ENCODE results near the gene OR7C1. TPM values are rescaled to one million over a fixed set of nuclear protein-coding genes. Genes with fewer than 3 reads are reported as not detected.

OR7C1 gene
- total RNA-seq, 2 experiments from 2014 or later: not detected

- Mint-ChIP-seq H3K4me3 (no peak overlapping the region), H3K9me3 (ENCODE audit: insufficient read depth) (no peaks in the 10 kb centered on the region), H3K27ac (no peak overlapping the region), H3K4me1 (ENCODE audit: low read depth) (no peaks in the 10 kb centered on the region), H3K27me3 (ENCODE audit: low read depth) (no peaks in the 10 kb centered on the region), H3K36me3 (ENCODE audit: low read depth) (no peaks in the 10 kb centered on the region)
- ChIA-PET CTCF (no interaction called here), POLR2A (no interaction called here)
- DNase-seq (no peak), ATAC-seq (no peak)
Measured at GRCh38 chr19:14758816-14759215, 76.2 kb downstream of the OR7C1 start.

DNA sequence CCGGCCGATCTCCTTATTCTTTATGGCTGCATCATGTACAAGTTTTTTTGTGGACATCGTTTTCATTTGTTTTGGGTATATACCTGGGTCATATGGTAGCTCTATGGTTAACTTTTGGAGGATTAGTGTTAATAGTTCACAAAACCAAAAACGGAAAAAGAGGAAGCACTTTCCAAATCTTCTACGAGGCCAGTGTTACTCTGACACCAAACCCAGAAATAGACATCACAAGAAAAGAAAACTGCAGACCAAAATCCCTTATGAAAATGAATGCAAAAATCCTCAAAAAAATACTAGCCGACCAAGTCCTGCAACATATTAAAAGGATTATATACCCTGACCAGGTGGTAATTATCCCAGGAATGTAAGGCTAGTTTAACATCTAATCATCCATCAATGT lies 86.4 kb downstream of the OR7C1 start:
- ChIA-PET POLR2A (no interaction called here), CTCF (interaction anchor here (0.7 kb wide), 1 partner anchor 57 kb away, joined by 3 read pairs; no protein-coding TSS in a partner anchor)
- no peak for DNase-seq
- H3K36me3 Mint-ChIP-seq (ENCODE audit: low read depth): no peaks in the 10 kb centered on the region
- no peaks in the 10 kb centered on the region for H3K4me1 Mint-ChIP-seq (ENCODE audit: low read depth)
- H3K4me3 Mint-ChIP-seq: no peak overlapping the region
- H3K27ac Mint-ChIP-seq: no peak overlapping the region
- ATAC-seq: no peak
- H3K27me3 Mint-ChIP-seq (ENCODE audit: low read depth): no peaks in the 10 kb centered on the region
- H3K9me3 Mint-ChIP-seq (ENCODE audit: insufficient read depth): no peaks in the 10 kb centered on the region

Other genes with a start within 250 kb of the OR7C1 start
- gene ADGRE3, start 160.3 kb downstream of the OR7C1 start, total RNA-seq: not detected
- 1 to 10 TPM; 7.3 TPM for gene ZNF333, start 145.1 kb downstream of the OR7C1 start, total RNA-seq
- under 1 TPM; 0.21 to 0.29 TPM for gene ADGRE2, start 56.6 kb downstream of the OR7C1 start, total RNA-seq
- gene OR7A5, start within 50 bp of the OR7C1 start, total RNA-seq: not detected
- not detected for gene OR7A10, start 13.7 kb upstream of the OR7C1 start, total RNA-seq
- gene OR7A17, start 50.9 kb upstream of the OR7C1 start, total RNA-seq: not detected
- not detected for gene OR7C2, start 106.3 kb upstream of the OR7C1 start, total RNA-seq
- not detected for gene SLC1A6, start 144.7 kb upstream of the OR7C1 start, total RNA-seq
- gene CASP14, start 214.3 kb upstream of the OR7C1 start, total RNA-seq: not detected
- not detected for gene OR1I1, start 247.0 kb upstream of the OR7C1 start, total RNA-seq

Measured in activated CD8-positive, alpha-beta T cell treated with anti-CD3 and anti-CD28 coated beads, Interleukin-2, amount 10 ng/mL, durations not matched to agents 7 days and 5 days (primary cell).